CD1c-positive myeloid dendritic cell (primary cell): ENCODE results near the gene SHROOM2.
A peak's percentile ranks its signal among the peaks of the same experiment; 100 is the strongest.

Experiments used
- DNase-seq: peaks from one replicate; pipeline ENCODE4 v3.0.0-alpha.2; 2016; ENCODE audit errors: extremely low spot score

SHROOM2 gene

DNA sequence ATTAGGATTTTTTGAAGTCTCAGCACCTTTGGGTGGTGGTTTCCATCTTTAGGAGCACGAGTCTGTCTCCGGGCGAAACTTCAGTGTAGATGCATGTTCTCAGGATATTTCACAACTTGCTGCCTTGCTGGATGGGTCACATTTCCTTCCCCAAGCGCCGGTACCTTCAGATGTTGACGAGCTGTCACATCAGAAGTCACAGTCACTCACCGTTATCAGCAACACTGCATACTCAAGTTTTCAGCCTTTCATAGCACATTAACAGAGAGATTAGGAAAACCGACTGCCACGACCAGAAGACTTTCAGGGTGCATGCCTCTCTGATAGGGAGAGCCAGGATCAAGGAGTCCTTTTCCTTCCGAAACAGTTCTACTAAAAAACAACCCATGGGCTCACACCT lies 77.8 kb downstream of the SHROOM2 start:
- DNase-seq: no peak

DNA sequence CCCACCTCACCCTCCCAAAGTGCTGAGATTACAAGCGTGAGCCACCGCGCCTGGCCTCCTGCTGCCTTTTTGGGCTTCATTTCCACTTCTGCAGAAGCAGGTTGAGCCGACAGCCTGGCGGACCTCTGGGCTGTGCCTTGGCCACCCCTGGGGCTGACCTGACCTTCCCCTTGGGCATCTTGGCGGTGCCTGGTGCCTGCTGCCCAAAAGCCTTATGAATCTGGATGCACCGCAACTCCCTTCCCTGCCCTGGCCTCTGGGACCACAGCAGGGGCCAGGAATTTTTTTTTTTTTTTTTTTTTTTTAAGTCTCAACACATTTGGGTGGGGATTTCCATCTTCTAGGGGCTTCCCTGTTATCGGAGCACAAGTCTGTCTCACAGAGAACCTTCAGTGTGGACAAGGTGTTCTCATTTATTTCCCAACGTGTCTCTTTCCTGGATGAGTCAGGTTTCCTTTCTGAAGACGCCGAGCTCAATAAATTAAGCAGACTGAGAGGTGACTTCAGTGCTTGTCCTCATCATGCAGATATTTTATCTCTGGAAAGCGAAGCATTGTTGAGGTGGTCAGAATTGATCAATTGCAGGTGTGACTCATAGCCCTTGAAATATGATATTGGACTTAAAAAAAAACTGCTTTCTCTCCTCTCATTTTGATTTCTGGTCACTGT lies 79.7 kb downstream of the SHROOM2 start:
- no peak for DNase-seq

GRCh38 chrX:9866633-9867032 lies 80.4 kb downstream of the SHROOM2 start:
- DNase-seq: no peak

DNA sequence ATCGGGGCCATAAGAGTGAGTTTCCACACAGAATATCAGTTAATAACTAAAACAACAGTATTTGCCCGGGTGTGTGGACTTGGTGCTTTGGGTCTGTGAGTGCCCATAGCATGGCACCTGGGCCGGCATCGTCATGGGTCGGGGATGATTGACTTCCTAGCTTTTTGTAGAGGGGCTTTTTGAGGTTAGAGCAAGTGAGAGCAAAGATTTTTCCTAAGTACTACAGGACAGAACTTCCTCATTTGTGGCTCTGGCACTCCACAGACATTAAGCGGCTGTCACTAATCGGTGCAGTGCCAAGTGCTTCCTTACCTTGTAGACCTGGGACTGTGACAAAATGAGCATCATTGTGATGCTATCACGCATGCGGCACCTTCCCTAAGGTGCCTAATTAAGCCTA lies 81.0 kb downstream of the SHROOM2 start:
- DNase-seq: peak; percentile 13

DNA sequence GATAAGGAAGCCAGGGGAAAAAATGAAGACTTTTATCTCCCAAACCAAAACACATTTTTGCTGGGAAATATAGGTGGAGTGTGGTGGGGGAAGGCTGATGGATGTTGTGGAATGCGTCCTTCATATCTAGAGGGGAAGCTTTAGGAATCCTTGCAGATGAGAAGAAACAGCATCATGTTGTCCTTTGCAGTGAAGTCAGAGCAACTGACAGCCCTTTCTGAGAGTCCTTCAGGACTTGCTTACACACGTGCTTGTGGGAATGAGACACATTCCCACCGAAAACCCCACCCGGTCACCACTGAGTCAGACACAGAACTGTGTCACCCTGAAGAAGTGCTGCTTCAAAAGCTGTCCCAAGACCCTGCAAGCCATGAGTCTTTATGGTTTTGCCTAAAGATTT lies 81.5 kb downstream of the SHROOM2 start:
- DNase-seq: no peak

DNA sequence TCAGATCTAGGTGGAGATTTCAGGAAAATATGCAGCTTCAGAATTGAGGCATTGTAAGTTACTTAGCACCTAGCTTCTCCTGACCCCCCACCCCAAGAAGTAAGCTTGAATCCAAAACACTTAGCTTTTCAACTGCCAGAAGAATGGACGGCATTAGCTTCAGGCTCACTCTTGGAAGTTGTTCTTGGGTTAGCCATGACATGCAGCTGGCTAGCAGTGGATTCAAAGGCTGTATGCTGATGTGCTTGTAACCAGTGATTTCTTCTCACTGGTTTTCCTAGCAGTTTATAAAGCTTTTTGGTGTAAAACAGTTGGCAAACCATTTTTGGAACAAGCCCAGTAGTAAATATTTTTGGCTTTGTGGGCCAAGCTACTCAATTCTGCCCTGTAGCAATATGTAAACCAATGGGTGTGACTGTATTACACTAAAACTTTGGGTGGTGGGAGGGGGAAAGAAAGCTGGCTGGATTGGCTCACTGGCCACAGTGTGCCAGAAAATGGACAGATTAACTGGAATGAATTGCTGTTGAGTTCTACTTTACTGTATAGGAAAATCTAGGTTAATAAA lies 85.6 kb downstream of the SHROOM2 start:
- no peak for DNase-seq

GRCh38 chrX:9873360-9873759 lies 87.1 kb downstream of the SHROOM2 start:
- no peak for DNase-seq

GRCh38 chrX:9873952-9874351 lies 87.7 kb downstream of the SHROOM2 start:
- DNase-seq: peak; percentile 53

DNA sequence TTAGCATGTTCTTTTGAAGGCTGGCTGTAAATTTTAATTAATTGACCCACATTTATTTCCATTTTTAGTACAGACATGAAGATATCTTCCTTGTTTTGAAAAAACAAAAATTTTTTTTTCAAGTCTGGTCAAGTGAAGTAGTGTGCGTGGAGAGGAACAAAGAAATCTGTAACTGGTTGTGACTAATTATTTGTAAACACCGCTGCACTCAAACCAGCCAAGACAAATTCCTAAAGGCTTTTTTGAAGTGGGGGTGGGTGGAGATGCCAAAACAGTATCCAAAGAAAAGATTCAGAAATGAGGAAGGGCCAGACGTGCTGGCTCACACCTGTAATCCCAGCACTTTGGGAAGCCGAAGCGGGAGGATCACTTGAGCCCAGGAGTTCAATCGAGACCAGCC lies 88.3 kb downstream of the SHROOM2 start:
- no peak for DNase-seq

GRCh38 chrX:9875801-9876200 lies 89.6 kb downstream of the SHROOM2 start:
- no peak for DNase-seq

DNA sequence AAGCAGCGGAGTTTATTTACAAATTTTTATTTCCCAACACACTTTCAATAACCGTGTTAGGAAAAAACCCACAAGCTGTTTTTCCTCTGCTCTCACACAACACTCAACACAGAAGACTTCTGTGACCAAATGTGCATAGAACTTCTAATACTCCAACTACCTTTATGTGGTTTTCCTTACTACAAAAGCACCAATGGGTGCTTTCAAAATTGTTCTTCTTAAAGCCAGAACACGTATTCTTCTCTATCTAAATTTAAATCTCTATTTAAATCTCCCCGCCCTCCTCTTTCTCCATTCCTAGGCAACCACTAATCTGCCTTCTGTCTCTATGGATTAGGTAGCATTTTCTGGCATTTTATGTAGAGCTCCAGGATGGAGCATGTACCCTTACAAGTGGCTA lies 90.0 kb downstream of the SHROOM2 start:
- no peak for DNase-seq

GRCh38 chrX:9878146-9878820 lies 92.1 kb downstream of the SHROOM2 start:
- no peak for DNase-seq

DNA sequence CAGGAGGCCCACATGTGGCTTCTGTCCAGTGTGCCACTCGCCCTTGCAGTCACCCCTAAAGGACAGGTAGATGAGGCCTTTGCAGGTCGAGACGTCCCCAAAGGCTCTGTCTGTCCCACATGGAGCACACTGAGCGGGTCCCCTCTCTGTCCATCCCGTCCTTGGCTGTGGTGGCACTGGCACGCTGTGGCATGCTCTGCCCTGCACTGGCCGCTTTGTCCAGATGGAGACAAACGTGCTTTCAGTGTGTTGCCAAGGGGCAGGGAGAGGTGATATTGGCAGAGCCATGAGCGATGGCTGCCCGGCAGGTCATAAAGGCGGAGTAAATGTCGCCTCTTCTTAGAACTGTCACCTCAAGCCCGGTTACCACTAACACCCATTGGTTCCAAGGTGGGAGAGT lies 94.0 kb downstream of the SHROOM2 start:
- no peak for DNase-seq

- DNase-seq: no peak
These were observed 94.6 kb downstream of the SHROOM2 start for GRCh38 chrX:9880870-9881269.

GRCh38 chrX:9882669-9883446 lies 96.6 kb downstream of the SHROOM2 start:
- DNase-seq: no peak

GRCh38 chrX:9884031-9884779 lies 98.0 kb downstream of the SHROOM2 start:
- no peak for DNase-seq

- peak; percentile 56 for DNase-seq
These were observed 98.9 kb downstream of the SHROOM2 start for GRCh38 chrX:9885150-9885549.

DNA sequence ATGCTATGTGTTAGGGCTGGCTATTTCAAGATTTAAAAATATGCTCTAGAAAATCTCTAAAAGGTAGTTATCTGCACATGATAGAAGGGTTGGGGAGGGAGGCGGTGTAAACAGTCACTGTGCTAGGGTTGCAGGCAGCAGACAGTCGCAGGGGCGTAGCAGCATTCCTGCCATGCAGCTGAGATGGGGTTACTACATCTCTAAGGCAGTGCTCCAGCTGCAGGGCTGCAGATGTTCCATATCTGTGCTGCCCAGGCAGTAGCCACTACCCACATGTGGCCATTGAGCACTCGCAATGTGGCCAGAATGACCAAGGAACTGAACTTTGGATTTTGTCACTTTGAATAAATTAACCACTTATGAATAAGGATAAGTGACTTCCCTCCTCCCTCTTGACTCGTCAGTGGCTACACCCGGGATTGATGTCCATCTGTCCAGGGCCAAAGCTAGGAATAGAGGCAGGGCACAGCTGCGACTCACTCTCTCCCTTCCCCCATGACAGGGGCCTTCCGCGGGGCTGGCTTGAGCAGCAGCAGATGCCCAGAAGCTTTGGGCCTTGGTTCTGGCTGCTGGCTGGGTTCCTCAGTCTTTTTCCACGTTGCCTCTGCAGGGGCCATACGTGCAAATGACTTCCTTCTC lies 101.5 kb downstream of the SHROOM2 start:
- no peak for DNase-seq

DNA sequence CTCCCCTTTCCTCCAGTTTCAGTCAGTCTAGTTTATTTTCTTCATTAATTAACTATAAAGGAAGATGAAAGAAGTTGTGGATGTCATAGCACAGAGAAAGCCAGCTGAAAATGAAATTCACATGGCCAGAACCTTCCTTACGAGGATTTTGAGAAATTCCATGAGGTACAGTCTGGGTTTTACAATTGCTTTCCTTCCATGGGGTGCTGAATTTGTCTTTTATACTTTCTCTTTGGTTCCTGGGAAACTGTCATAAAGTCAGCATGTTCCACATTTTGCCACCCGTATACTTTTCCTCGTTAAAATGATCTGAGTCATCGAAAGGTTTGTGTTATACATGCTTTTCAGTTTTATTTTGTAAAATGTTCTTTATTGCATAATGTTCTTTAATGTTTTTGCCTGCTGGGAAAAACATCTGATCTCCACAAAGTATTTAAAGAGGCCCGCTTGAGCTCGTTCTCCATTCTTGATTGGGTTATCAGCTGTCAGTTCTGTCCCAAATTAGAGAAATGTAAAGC lies 102.8 kb downstream of the SHROOM2 start:
- no peak for DNase-seq

DNA sequence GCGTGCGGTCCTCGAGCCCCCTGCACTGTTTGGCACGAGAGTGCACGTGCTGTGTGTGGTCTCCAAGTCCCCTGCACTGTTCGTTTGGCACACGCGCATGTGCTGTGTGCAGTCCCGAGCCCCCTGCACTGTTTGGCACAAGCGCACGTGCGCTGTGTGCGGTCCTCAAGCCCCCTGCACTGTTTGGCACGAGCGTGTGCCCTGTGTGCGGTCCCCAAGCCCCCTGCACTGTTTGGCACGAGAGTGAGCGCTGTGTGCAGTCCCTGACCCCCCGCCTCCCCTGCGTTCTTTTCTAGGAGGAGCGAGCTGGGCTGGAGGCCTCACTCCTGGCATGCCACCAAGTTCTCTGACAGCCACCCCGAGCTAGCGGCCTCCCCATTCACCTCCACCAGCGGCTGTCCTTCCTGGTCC lies 104.5 kb downstream of the SHROOM2 start:
- no peak for DNase-seq
